GM12892 (cell line): ENCODE data around the gene PTCHD1.

Experiments used
- DNase-seq: peaks from one replicate; pipeline ENCODE4 v3.0.0; 2011; ENCODE audit not compliant: insufficient read length
- FAIRE-seq: peaks from 2 replicates; lab custom pipeline; 2011; peaks lifted over from hg19 to GRCh38; lab: Jason Lieb, UNC
- POLR2A ChIP-seq: IDR thresholded peaks from 2 replicates; pipeline ENCODE4 v1.6.1; 2011; ENCODE audit warnings: low read depth, low read length, control low read depth
- POLR2AphosphoS5 ChIP-seq: IDR thresholded peaks from 2 replicates; pipeline ENCODE4 v1.6.1; 2011; ENCODE audit warnings: low read depth, low read length, control low read depth
- TAF1 ChIP-seq: IDR thresholded peaks from 2 replicates; pipeline ENCODE4 v1.6.1; 2011; ENCODE audit warnings: low read depth, mild to moderate bottlenecking, control low read depth, low read length, borderline replicate concordance

Gene PTCHD1

GRCh38 chrX:23369027-23369426, 34.4 kb downstream of the PTCHD1 start:
- FAIRE-seq (no peak), DNase-seq (no peak)
- TF ChIP-seq POLR2A (no peak), POLR2AphosphoS5 (no peak)

- FAIRE-seq (no peak), DNase-seq (no peak)
- TF ChIP-seq TAF1: no peak
- TF ChIP-seq POLR2AphosphoS5: no peak
- no peak for TF ChIP-seq POLR2A
Observed at GRCh38 chrX:23372220-23372902, 37.7 kb downstream of the PTCHD1 start.

- DNase-seq: no peak
- TF ChIP-seq TAF1 (no peak), POLR2AphosphoS5 (no peak), POLR2A (no peak)
- FAIRE-seq: no peak
Observed at GRCh38 chrX:23373129-23373804, 38.6 kb downstream of the PTCHD1 start.

GRCh38 chrX:23374291-23374690, 39.6 kb downstream of the PTCHD1 start:
- DNase-seq (no peak), FAIRE-seq (no peak)
- no peak for TF ChIP-seq POLR2AphosphoS5
- TF ChIP-seq POLR2A: no peak
- TF ChIP-seq TAF1: no peak

- no peak for TF ChIP-seq POLR2A
- no peak for TF ChIP-seq POLR2AphosphoS5
- TF ChIP-seq TAF1: no peak
- DNase-seq (no peak), FAIRE-seq (no peak)
Observed at GRCh38 chrX:23376581-23376980, 41.9 kb downstream of the PTCHD1 start.

GRCh38 chrX:23380581-23380980, 45.9 kb downstream of the PTCHD1 start:
- TF ChIP-seq POLR2AphosphoS5 (no peak), TAF1 (no peak), POLR2A (no peak)
- FAIRE-seq: no peak
- no peak for DNase-seq

- TF ChIP-seq POLR2A (no peak), TAF1 (no peak), POLR2AphosphoS5 (no peak)
- no peak for DNase-seq
- no peak for FAIRE-seq
Observed at GRCh38 chrX:23381099-23382087, 46.7 kb downstream of the PTCHD1 start.

GRCh38 chrX:23382572-23382971, 47.9 kb downstream of the PTCHD1 start:
- no peak for DNase-seq
- FAIRE-seq: no peak

GRCh38 chrX:23383411-23383810, 48.8 kb downstream of the PTCHD1 start:
- no peak for FAIRE-seq
- no peak for DNase-seq
- no peak for TF ChIP-seq POLR2AphosphoS5
- TF ChIP-seq TAF1: no peak
- no peak for TF ChIP-seq POLR2A

More at GRCh38 chrX:23382572-23382971, 47.9 kb downstream of the PTCHD1 start:
- TF ChIP-seq TAF1 (no peak), POLR2AphosphoS5 (no peak), POLR2A (no peak)

- DNase-seq (no peak), FAIRE-seq (peak; percentile 51)
- TF ChIP-seq POLR2A (no peak), TAF1 (no peak), POLR2AphosphoS5 (no peak)
Observed at GRCh38 chrX:23385242-23385641, 50.6 kb downstream of the PTCHD1 start.

- no peak for FAIRE-seq
- TF ChIP-seq TAF1: no peak
- no peak for TF ChIP-seq POLR2AphosphoS5
- TF ChIP-seq POLR2A: no peak
Observed at GRCh38 chrX:23386260-23386659, 51.6 kb downstream of the PTCHD1 start.

More at GRCh38 chrX:23386260-23386659, 51.6 kb downstream of the PTCHD1 start:
- no peak for DNase-seq
